C4-2B (cell line): ENCODE results near the gene CTNNA3.
"Not testable (repeated sequence)": the region's sequence is repeated elsewhere in the genome, so short reads cannot be mapped to it uniquely, and the experiment has no call there.

Source experiments
- H3K27ac ChIP-seq: fragments of 450-650 bp; 2 replicates; pipeline ENCODE4 v1.5.1; 2017
- CTCF ChIP-seq: fragments of 450-650 bp; conservative IDR thresholded peaks from 2 replicates; pipeline ENCODE4 v1.5.1; 2017; ENCODE audit warnings: mild to moderate bottlenecking
- ZFX ChIP-seq: fragments of 450-650 bp; IDR thresholded peaks from 2 replicates; pipeline ENCODE4 v1.6.1; 2017

The CTNNA3 gene

GRCh38 chr10:67211680-67212079 is 484.3 kb downstream of the CTNNA3 start:
- TF ChIP-seq ZFX = no peak
- TF ChIP-seq CTCF = no peak
- no peak overlapping the region for H3K27ac ChIP-seq

DNA sequence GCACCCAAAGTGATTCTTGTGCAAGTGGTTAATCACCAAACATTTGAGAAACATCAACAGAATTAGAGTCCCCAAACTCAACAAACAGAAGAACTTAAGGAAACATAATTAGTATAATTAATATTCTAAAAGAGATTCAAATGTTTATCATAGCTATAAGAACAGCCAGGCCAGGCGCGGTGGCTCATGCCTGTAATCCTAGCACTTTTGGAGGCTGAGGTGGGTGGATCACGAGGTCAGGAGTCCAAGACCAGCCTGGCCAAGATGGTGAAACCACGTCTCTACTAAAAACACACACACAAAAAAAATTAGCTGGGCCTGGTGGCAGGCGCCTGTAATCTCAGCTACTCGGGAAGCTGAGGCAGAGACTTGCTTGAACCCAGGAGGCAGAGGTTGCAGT is 488.1 kb downstream of the CTNNA3 start:
- H3K27ac ChIP-seq = not testable (repeated sequence)

- TF ChIP-seq ZFX (no peak), CTCF (no peak)
Observed at GRCh38 chr10:67200913-67201564, 495.0 kb downstream of the CTNNA3 start.

DNA sequence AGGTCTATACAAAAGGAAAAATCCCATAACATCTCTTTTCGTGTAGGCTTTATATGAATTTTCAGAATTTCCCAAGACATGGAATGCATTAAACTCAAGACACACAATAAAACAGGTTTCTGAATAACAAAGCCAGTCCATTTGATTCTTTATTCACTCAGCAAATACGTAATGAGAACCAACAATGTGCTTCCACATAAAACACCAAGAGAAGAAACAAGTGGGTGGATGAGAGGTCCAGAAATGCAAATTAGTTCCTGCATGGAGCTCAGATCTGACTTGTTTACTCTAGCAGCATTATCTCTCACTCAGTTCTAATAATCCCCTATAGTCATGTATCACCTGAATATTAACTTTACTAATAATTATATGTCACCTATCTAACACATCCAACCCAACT is 520.6 kb downstream of the CTNNA3 start:
- TF ChIP-seq ZFX = no peak
- TF ChIP-seq CTCF = no peak
- no peak overlapping the region for H3K27ac ChIP-seq

More at GRCh38 chr10:67200913-67201564, 495.0 kb downstream of the CTNNA3 start:
- H3K27ac ChIP-seq = no peak overlapping the region

DNA sequence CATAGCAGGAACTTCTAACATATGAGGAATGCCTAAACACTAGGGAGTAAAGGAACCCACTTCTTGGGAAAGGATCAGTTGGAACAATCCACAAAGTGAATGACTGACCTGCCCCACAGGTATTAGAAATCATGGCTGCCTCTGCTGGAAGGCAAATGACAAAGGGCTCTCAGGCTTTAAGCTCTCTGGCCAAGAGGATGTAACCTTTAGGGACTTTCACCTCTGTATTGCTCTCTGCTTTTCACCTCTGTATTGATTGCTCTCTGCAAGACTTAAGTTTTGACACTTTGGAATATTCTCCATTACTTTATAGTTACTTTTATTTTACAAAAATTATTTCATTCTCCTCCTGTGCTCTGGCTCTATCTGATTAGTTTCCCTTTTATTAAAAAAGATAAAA is 522.2 kb downstream of the CTNNA3 start:
- TF ChIP-seq CTCF (no peak), ZFX (no peak)
- no peak overlapping the region for H3K27ac ChIP-seq

DNA sequence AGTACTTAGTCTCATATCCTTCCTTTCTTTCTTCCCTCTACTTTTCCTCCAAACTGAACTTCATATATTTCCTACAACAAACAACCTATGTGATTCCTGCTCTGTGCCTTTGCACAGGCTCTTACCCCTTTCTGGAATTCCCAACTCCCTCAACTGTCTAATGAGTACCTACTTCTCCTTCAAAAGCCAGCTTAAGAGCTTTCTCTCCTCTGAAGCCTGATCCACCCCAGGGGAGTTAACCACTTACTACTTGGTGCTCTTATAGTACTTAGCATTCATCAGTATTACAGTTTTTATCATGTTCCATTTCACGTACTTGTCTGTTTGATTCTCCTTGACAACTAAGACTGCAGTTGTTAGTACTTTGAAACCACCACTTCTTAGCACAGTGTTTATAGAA is 524.0 kb downstream of the CTNNA3 start:
- H3K27ac ChIP-seq = no peak overlapping the region
- TF ChIP-seq ZFX = no peak
- no peak for TF ChIP-seq CTCF

DNA sequence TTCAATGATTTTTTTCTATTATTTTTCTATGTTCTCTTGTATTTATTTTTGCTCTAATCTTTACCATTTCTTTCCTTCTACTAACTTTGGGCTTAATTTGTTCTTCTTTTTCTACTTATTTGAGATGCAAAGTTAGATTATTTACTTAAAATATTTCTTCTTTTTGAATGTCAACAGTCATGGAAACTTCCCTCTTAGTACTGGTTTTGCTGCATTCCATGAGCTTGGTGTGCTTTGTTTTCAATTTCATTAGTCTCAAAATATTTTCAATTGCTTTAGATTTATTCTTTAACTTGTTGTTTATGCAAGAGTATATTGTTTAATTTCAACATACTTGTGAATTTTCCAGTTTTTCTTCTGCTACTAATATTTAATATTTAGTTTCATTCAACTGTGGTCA is 539.8 kb downstream of the CTNNA3 start:
- no peak overlapping the region for H3K27ac ChIP-seq
- no peak for TF ChIP-seq CTCF
- TF ChIP-seq ZFX = no peak

- no peak overlapping the region for H3K27ac ChIP-seq
- TF ChIP-seq ZFX (no peak), CTCF (no peak)
Observed at GRCh38 chr10:67151471-67151870, 544.5 kb downstream of the CTNNA3 start.
